ENCODE results near the gene CRB1.

DNA sequence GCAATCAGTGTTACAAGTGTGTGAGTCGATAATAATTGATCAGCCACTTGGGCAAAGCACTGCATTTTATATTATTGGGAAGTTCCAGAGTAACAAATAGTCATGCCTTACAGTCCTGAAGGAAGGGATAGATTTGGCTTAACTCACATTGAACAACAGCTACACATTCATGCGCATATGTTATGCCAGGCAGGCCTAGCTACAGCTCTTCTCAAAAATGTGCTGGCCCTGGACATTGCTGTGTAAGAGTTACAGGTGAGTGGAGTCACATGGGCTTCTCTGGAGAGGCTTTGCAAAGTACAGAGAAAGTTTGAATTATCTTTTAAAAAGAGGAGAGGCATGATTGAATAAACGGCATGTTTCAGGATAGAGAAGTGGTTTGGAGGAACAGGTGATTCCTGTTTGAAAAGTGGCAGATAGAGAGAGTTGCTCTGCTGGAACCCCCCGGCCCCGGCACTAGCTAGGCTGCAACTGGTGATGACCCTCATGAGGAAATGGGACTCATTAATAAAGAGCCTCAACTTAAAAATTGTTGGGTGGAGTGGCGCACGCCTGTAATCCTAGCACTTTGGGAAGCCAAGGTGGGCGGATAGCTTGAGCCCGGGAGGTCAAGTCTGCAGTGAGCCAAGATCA, 200.6 kb downstream of the CRB1 start:
- no peak for TF ChIP-seq SMC3 (conservative IDR thresholded peaks at IDR 0.05; ENCODE audit: poor library complexity)
- TF ChIP-seq, protein P1, sequence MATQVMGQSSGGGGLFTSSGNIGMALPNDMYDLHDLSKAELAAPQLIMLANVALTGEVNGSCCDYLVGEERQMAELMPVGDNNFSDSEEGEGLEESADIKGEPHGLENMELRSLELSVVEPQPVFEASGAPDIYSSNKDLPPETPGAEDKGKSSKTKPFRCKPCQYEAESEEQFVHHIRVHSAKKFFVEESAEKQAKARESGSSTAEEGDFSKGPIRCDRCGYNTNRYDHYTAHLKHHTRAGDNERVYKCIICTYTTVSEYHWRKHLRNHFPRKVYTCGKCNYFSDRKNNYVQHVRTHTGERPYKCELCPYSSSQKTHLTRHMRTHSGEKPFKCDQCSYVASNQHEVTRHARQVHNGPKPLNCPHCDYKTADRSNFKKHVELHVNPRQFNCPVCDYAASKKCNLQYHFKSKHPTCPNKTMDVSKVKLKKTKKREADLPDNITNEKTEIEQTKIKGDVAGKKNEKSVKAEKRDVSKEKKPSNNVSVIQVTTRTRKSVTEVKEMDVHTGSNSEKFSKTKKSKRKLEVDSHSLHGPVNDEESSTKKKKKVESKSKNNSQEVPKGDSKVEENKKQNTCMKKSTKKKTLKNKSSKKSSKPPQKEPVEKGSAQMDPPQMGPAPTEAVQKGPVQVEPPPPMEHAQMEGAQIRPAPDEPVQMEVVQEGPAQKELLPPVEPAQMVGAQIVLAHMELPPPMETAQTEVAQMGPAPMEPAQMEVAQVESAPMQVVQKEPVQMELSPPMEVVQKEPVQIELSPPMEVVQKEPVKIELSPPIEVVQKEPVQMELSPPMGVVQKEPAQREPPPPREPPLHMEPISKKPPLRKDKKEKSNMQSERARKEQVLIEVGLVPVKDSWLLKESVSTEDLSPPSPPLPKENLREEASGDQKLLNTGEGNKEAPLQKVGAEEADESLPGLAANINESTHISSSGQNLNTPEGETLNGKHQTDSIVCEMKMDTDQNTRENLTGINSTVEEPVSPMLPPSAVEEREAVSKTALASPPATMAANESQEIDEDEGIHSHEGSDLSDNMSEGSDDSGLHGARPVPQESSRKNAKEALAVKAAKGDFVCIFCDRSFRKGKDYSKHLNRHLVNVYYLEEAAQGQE (IDR thresholded peaks at IDR 0.05; ENCODE audit: borderline replicate concordance): no peak
- TF ChIP-seq, protein P2, sequence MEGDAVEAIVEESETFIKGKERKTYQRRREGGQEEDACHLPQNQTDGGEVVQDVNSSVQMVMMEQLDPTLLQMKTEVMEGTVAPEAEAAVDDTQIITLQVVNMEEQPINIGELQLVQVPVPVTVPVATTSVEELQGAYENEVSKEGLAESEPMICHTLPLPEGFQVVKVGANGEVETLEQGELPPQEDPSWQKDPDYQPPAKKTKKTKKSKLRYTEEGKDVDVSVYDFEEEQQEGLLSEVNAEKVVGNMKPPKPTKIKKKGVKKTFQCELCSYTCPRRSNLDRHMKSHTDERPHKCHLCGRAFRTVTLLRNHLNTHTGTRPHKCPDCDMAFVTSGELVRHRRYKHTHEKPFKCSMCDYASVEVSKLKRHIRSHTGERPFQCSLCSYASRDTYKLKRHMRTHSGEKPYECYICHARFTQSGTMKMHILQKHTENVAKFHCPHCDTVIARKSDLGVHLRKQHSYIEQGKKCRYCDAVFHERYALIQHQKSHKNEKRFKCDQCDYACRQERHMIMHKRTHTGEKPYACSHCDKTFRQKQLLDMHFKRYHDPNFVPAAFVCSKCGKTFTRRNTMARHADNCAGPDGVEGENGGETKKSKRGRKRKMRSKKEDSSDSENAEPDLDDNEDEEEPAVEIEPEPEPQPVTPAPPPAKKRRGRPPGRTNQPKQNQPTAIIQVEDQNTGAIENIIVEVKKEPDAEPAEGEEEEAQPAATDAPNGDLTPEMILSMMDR (IDR thresholded peaks at IDR 0.05; ENCODE audit: poor library complexity, severe bottlenecking): no peak
- no peak for TF ChIP-seq EZH2 (IDR thresholded peaks at IDR 0.05; ENCODE audit: borderline replicate concordance, insufficient read depth, low read length, poor library complexity, severe bottlenecking)

Measured in neural cell (in vitro differentiated cells).